Stimulated activated CD4-positive, alpha-beta T cell treated with anti-CD3 and anti-CD28 coated beads, Interleukin-12 subunit alpha, Interleukin-12 subunit beta, amount 100 ng/mL, for 24 hours (primary cell): ENCODE results near the gene CA4.
"Not testable (repeated sequence)": the region's sequence is repeated elsewhere in the genome, so short reads cannot be mapped to it uniquely, and the experiment has no call there.

ENCODE experiments used
- DNase-seq, 2 experiments: peaks; one replicate each; pipeline ENCODE4 v3.0.0-alpha.2; 2020; ENCODE audit warnings: low read depth in 2 of 2

CA4 gene

GRCh38 chr17:60174767-60175166 lies 25.0 kb downstream of the CA4 start:
- not testable (repeated sequence) for DNase-seq

- not testable (repeated sequence) for DNase-seq
Measured at GRCh38 chr17:60176763-60177162, 27.0 kb downstream of the CA4 start.

- not testable (repeated sequence) for DNase-seq
Measured at GRCh38 chr17:60178180-60178579, 28.4 kb downstream of the CA4 start.

- DNase-seq: not testable (repeated sequence)
Measured at GRCh38 chr17:60180380-60180779, 30.6 kb downstream of the CA4 start.

- DNase-seq: not testable (repeated sequence)
Measured at GRCh38 chr17:60186372-60186771, 36.6 kb downstream of the CA4 start.

GRCh38 chr17:60186846-60187745 lies 37.3 kb downstream of the CA4 start:
- not testable (repeated sequence) for DNase-seq

GRCh38 chr17:60188759-60189158 lies 39.0 kb downstream of the CA4 start:
- no peak for DNase-seq

- not testable (repeated sequence) for DNase-seq
Measured at GRCh38 chr17:60190032-60190431, 40.3 kb downstream of the CA4 start.

GRCh38 chr17:60193032-60193431 lies 43.3 kb downstream of the CA4 start:
- DNase-seq: not testable (repeated sequence)

GRCh38 chr17:60193482-60193881 lies 43.7 kb downstream of the CA4 start:
- DNase-seq: no peak

- DNase-seq: not testable (repeated sequence)
Measured at GRCh38 chr17:60194141-60194540, 44.4 kb downstream of the CA4 start.

GRCh38 chr17:60198630-60199029 lies 48.9 kb downstream of the CA4 start:
- not testable (repeated sequence) for DNase-seq

- not testable (repeated sequence) for DNase-seq
Measured at GRCh38 chr17:60205782-60206181, 56.0 kb downstream of the CA4 start.

GRCh38 chr17:60208302-60208701 lies 58.5 kb downstream of the CA4 start:
- DNase-seq: not testable (repeated sequence)
